Adrenal gland (tissue), 12 donors: Measurements from ENCODE around the gene TBX3. TPM values are rescaled to one million over a fixed set of nuclear protein-coding genes. Genes with fewer than 3 reads are reported as not detected.

Source experiments
- DNase-seq, 7 donors: peaks; one replicate each; pipeline ENCODE4 v3.0.0-alpha.2; 2019 to 2020
- H3K27ac ChIP-seq, 5 donors: fragments of 200-600 bp; sonication (generic) in 4 of 5; 1 replicate in 3 of 5; 2 replicates in 2 of 5; pipeline versions ENCODE4 v1.5.1 to v1.8.0; 2016 to 2020; ENCODE audit warnings: mild to moderate bottlenecking in 1 of 5
- H3K27me3 ChIP-seq: fragments of 200-600 bp; 2 replicates; pipeline ENCODE4 v1.8.0; 2021
- H3K36me3 ChIP-seq, 2 donors: fragments of 200-600 bp; replicated peaks in 1 of 2; 1 replicate in 1 of 2; 2 replicates in 1 of 2; pipeline versions ENCODE4 v1.5.1 to v1.8.0; 2018 to 2022
- H3K4me1 ChIP-seq, 2 donors: fragments of 200-600 bp; replicated peaks in 1 of 2; 1 replicate in 1 of 2; 2 replicates in 1 of 2; pipeline versions ENCODE4 v1.5.1 to v1.8.0; 2018 to 2021
- H3K4me3 ChIP-seq, 4 donors: fragments of 200-600 bp; sonication (generic) in 3 of 4; one replicate each; pipeline ENCODE4 v1.5.1; 2016 to 2018
- H3K9me3 ChIP-seq, 3 donors: fragments of 200-600 bp; sonication (generic) in 1 of 3; replicated peaks in 1 of 3; 1 replicate in 2 of 3; 2 replicates in 1 of 3; pipeline versions ENCODE4 v1.5.1 to v1.8.0; 2016 to 2021
- POLR2A ChIP-seq, 2 donors: fragments of 450-650 bp; IDR thresholded peaks; one replicate each; pipeline ENCODE4 v1.6.1; 2017; ENCODE audit warnings: antibody characterized with exemption in 2 of 2, mild to moderate bottlenecking in 2 of 2, moderate library complexity in 1 of 2
- WGBS, 4 donors: extraction: QIAGEN DNeasy Blood & Tissue Kit in 2 of 4; methylation state at CpG; one replicate each; pipeline versions ENCODE4 v1.1.5 to v1.1.7; 2013 to 2017; 5-methylcytosine and 5-hydroxymethylcytosine counted together
- intact Hi-C, 2 donors: fragments of 100-400 bp; cut with DNase I; formaldehyde crosslinking; loops; one replicate each; pipeline versions ENCODE4 v1.14.1 to v1.15.0; 2022 to 2023
- polyA plus RNA-seq, 3 donors: library from polyadenylated mRNA; stranded (reverse); fragments of 200-250 nt in 2 of 3; fragments of 350-450 nt in 1 of 3; fragmentation: Illumina TruSeq in 1 of 3; extraction: RNeasy Lipid Tissue Mini Kit (QIAGEN cat#74804) in 1 of 3; gene quantifications; one replicate each; pipeline ENCODE4 v1.2.3, GENCODE V29; 2013 to 2014
- total RNA-seq, 9 donors: library from RNA; depleted of rRNA in 4 of 9; stranded (reverse); fragments of >200 nt in 4 of 9; fragments of 120-200 nt in 1 of 9; fragmentation: NEBNext Ultra II Directional in 1 of 9; extraction: Animal tissue kit (Norgen Biotek cat#: 25700) in 1 of 9; gene quantifications; one replicate each; pipeline versions ENCODE4 v1.1.0 to v1.2.4, GENCODE V29; 2013 to 2023
- TF ChIP-seq, protein P1 (sequence below), 6 experiments: fragments of 450-650 bp in 4 of 6; fragments of 200-600 bp in 2 of 6; sonication (generic) in 1 of 6; IDR thresholded peaks; 1 replicate in 5 of 6; 2 replicates in 1 of 6; pipeline versions ENCODE4 v1.5.1 to v1.8.0; 2016 to 2021; ENCODE audit warnings: antibody characterized with exemption in 6 of 6, mild to moderate bottlenecking in 2 of 6, moderate library complexity in 1 of 6
- donor health status: healthy with polysubstance abuse.
- donor health status: Bipolar disorder and iron deficiency.
- donor health status: DM: yes; HTN: yes; CAD: no.
- donor health status: DM: no; HTN: no; CAD: no.
- donor health status: DM: no; HTN: no; CAD: no.
- donor health status: DM: yes; HTN: yes; CAD: no.

TBX3 gene
- total and polyA plus RNA-seq, 12 donors, result 156 to 602 (median 354) TPM

DNA sequence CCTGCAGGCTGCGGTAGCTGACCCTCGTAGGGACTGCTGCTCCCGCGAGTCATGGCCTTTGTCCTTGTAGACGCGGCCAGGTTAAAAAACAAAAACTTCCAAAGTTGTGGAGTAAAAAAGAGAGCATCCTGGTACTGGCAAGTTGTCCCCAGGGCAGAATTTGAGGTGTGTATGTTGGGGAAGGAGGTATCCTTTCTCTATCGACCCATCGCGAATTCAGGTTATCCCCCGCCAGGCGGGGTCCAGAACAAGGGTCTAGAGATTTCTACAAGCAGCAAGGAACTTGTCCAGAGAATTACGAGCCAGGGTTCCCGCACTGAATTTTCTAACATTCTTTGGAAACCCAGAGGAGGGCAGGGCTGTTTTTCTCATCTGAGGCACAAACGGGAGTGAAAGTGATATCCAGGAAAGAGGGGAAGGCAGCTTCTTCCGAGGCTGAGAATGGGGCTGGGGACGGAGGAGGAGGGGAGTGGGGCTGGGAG, 16.3 kb downstream of the TBX3 start:
- H3K27me3 ChIP-seq, result no peaks in the 10 kb centered on the region
- H3K4me3 ChIP-seq, result peak overlapping the region in 2 of 4 donors; percentile 39 to 74
- H3K4me1 ChIP-seq, result peaks cover 21 to 30% of the 10 kb centered on the region in 2 donors
- no peaks in the 10 kb centered on the region for H3K9me3 ChIP-seq
- TF ChIP-seq POLR2A (IDR thresholded peaks at IDR 0.05), result no peak
- TF ChIP-seq, protein P1, sequence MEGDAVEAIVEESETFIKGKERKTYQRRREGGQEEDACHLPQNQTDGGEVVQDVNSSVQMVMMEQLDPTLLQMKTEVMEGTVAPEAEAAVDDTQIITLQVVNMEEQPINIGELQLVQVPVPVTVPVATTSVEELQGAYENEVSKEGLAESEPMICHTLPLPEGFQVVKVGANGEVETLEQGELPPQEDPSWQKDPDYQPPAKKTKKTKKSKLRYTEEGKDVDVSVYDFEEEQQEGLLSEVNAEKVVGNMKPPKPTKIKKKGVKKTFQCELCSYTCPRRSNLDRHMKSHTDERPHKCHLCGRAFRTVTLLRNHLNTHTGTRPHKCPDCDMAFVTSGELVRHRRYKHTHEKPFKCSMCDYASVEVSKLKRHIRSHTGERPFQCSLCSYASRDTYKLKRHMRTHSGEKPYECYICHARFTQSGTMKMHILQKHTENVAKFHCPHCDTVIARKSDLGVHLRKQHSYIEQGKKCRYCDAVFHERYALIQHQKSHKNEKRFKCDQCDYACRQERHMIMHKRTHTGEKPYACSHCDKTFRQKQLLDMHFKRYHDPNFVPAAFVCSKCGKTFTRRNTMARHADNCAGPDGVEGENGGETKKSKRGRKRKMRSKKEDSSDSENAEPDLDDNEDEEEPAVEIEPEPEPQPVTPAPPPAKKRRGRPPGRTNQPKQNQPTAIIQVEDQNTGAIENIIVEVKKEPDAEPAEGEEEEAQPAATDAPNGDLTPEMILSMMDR (IDR thresholded peaks at IDR 0.05), result no peak
- intact Hi-C loops, result loop anchor here in 1 of 2 donors (5.0 kb wide), 1 partner anchor 965 kb away; no protein-coding TSS in a partner anchor
- H3K36me3 ChIP-seq, result peaks cover 0 to 18% of the 10 kb centered on the region in 2 donors
- peak overlapping the region; percentile 18 to 99 (median 73) for H3K27ac ChIP-seq
- DNase-seq, result no peak
- WGBS, 4 donors, result 21 to 24% (median 22%) methylated on average over 12 to 16 of the region's 16 CpGs

DNA sequence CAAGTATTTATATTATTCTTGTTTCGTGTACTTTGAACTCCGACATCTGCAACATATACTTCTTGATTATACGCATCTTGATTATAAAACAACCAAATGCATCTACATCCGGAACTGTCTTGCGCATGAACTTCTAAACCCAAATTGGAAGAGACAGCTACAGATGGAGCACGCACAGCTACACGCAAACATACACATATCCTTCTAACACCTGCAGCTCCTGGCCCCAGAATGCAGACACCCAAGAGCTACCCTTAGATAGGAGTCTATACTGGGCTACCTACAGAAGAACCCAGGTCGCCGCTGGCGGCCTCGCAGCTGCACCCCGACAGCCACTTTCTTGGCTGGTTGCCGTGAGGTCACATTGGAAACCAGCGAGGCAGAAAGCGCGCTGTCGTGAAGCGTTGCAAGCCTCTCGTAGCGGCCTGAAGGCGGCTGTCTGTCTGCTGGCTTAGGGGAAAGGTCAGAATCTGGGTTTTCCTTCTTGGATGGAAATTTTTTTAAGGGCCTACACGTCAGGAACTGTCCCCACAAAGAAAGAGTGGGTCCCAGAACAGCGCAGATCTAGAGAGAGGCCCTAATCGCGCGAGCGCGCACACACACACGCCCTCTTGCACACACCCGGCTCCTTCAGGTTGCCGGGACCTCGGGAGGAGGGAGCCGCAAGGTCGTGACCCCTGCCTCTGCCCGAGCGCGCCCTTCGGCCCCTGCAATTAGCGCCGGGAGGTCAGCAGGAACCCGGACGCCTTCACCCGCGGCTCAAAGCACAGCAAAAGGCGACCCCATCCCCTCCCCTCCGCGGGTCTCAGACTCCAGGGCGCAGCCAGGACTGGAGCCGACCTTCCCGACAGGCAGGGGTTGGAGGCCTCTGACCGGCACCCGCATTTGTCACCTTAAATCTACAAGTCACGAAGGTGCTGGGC, 17.0 kb downstream of the TBX3 start:
- TF ChIP-seq, protein P1 (IDR thresholded peaks at IDR 0.05), result no peak
- TF ChIP-seq POLR2A (IDR thresholded peaks at IDR 0.05), result no peak
- no peaks in the 10 kb centered on the region for H3K9me3 ChIP-seq
- intact Hi-C loops, result loop anchor here in 1 of 2 donors (5.0 kb wide), 1 partner anchor 965 kb away; no protein-coding TSS in a partner anchor
- peaks cover 0 to 13% of the 10 kb centered on the region in 2 donors for H3K36me3 ChIP-seq
- H3K27ac ChIP-seq, result peak overlapping the region in 4 of 5 donors; percentile 72 to 99 (median 85)
- peaks cover 16 to 28% of the 10 kb centered on the region in 2 donors for H3K4me1 ChIP-seq
- DNase-seq, result peak in 4 of 7 donors; percentile 40 to 63 (median 46)
- 61 to 69% (median 66%) methylated on average over 32 to 53 of the region's 53 CpGs for WGBS, 4 donors
- no peaks in the 10 kb centered on the region for H3K27me3 ChIP-seq
- peak overlapping the region in 1 of 4 donors; percentile 74 for H3K4me3 ChIP-seq

DNA sequence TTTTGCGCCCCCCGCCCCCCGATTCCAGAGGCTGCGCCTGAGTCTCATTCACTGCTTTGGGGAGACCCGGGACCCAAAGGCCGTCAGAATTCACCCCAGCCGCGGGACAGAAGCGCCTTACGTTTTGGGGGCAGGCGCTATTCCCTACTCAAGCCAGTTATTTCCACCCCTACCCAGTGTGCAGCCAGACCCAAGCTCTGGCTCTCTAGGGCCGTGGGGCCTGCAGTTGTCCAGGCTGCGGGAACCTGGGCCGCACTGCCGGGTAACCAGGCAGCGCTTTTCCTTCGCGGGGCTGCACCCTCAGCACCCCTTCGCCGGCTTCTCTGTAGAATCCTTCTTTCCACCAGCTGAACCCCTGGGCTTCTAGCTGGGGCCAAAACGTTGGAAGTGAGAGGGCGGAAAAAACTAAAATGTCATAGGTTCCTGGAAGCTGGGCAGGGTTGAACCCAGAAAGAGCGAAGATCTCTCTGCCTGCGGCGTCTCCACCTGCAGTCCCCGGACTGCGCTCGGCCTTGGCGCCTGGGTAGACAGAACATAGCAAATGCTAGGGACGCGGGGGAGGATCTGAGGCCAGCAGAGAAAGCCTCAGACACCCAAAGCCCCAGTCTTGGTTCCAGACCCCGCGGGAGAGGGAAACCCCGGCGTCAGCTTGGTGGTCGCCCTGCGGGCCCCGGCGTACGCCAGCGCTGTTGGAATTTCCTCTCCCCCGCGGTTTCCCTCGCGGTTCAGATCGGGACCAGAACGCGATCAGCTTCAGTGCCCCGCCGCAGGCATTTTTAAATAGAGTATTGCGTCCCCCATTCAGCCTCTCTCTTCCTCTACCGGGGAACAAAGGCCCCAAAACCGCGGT, 18.3 kb downstream of the TBX3 start:
- WGBS, 4 donors, result 63 to 75% (median 70%) methylated on average over 37 to 54 of the region's 54 CpGs
- H3K4me3 ChIP-seq, result no peak overlapping the region
- no peak for TF ChIP-seq POLR2A (IDR thresholded peaks at IDR 0.05)
- TF ChIP-seq, protein P1 (IDR thresholded peaks at IDR 0.05), result no peak
- no peak overlapping the region for H3K27ac ChIP-seq
- no peaks in the 10 kb centered on the region for H3K36me3 ChIP-seq
- peaks cover 9 to 22% of the 10 kb centered on the region in 2 donors for H3K4me1 ChIP-seq
- H3K27me3 ChIP-seq, result no peaks in the 10 kb centered on the region
- intact Hi-C loops, result loop anchor here in 1 of 2 donors (5.0 kb wide), 1 partner anchor 967 kb away; no protein-coding TSS in a partner anchor
- no peaks in the 10 kb centered on the region for H3K9me3 ChIP-seq
- peak in 1 of 7 donors; percentile 25 for DNase-seq
